Sigmoid colon (tissue), 7 donors: Measurements from ENCODE around the gene NOTCH1. TPM values are rescaled to one million over a fixed set of nuclear protein-coding genes. Genes with fewer than 3 reads are reported as not detected.

Source experiments
- DNase-seq: peaks from one replicate; pipeline ENCODE4 v3.0.0-alpha.2; 2019
- H3K27ac ChIP-seq, 4 donors: fragments of 200-600 bp; sonication (generic); one replicate each; pipeline ENCODE4 v1.5.1; 2016 to 2019; ENCODE audit warnings: mild to moderate bottlenecking in 1 of 4
- H3K27me3 ChIP-seq, 3 donors: fragments of 200-600 bp; sonication (generic); one replicate each; pipeline ENCODE4 v1.5.1; 2019; ENCODE audit warnings: mild to moderate bottlenecking in 1 of 3
- H3K36me3 ChIP-seq, 4 donors: fragments of 200-600 bp; sonication (generic); one replicate each; pipeline ENCODE4 v1.5.1; 2016 to 2019
- H3K4me1 ChIP-seq, 4 donors: fragments of 200-600 bp; sonication (generic); one replicate each; pipeline ENCODE4 v1.5.1; 2017 to 2019
- H3K4me3 ChIP-seq, 4 donors: fragments of 200-600 bp; sonication (generic); one replicate each; pipeline ENCODE4 v1.5.1; 2017 to 2019; ENCODE audit warnings: mild to moderate bottlenecking in 2 of 4, moderate library complexity in 1 of 4
- H3K9me3 ChIP-seq, 4 donors: fragments of 200-600 bp in 3 of 4; sonication (generic) in 3 of 4; one replicate each; pipeline versions ENCODE4 v1.5.1 to v1.6.1; 2013 to 2019
- CTCF ChIP-seq, 4 experiments: fragments of 450-650 bp in 3 of 4; fragments of 200-600 bp in 1 of 4; IDR thresholded peaks; one replicate each; pipeline ENCODE4 v1.5.1; 2016 to 2019; ENCODE audit warnings: antibody characterized with exemption in 4 of 4, mild to moderate bottlenecking in 3 of 4, moderate library complexity in 2 of 4
- EP300 ChIP-seq, 4 donors: sonication (generic); formaldehyde crosslinking; IDR thresholded peaks; one replicate each; pipeline ENCODE4 v1.6.1; 2017; ENCODE audit warnings: antibody characterized with exemption in 4 of 4
- POLR2A ChIP-seq, 2 donors: fragments of 450-650 bp; IDR thresholded peaks; one replicate each; pipeline ENCODE4 v1.6.1; 2016; ENCODE audit warnings: antibody characterized with exemption in 2 of 2, mild to moderate bottlenecking in 2 of 2, moderate library complexity in 2 of 2
- POLR2AphosphoS5 ChIP-seq, 4 donors: sonication (generic); formaldehyde crosslinking; IDR thresholded peaks; one replicate each; pipeline ENCODE4 v1.6.1; 2017; ENCODE audit warnings: antibody characterized with exemption in 4 of 4
- WGBS, 2 donors: extraction: QIAGEN DNeasy Blood & Tissue Kit; methylation state at CpG; one replicate each; pipeline ENCODE4 v1.1.7; 2013; 5-methylcytosine and 5-hydroxymethylcytosine counted together
- intact Hi-C: fragments of 100-400 bp; cut with DNase I; formaldehyde crosslinking; loops from one replicate; pipeline ENCODE4 v1.15.1; 2023
- polyA plus RNA-seq, 3 donors: library from polyadenylated mRNA; stranded (reverse); fragments of 200-250 nt; gene quantifications; one replicate each; pipeline ENCODE4 v1.2.3, GENCODE V29; 2013
- total RNA-seq, 4 donors: library from RNA; depleted of rRNA; stranded (reverse); fragments of >200 nt; gene quantifications; one replicate each; pipeline ENCODE4 v1.1.0, GENCODE V29; 2016
- donor health status: healthy with polysubstance abuse.
- donor health status: Bipolar disorder and iron deficiency.
- donor health status: healthy.

NOTCH1 gene
- total and polyA plus RNA-seq, 7 donors: 1.8 to 36.0 (median 30.7) TPM

DNA sequence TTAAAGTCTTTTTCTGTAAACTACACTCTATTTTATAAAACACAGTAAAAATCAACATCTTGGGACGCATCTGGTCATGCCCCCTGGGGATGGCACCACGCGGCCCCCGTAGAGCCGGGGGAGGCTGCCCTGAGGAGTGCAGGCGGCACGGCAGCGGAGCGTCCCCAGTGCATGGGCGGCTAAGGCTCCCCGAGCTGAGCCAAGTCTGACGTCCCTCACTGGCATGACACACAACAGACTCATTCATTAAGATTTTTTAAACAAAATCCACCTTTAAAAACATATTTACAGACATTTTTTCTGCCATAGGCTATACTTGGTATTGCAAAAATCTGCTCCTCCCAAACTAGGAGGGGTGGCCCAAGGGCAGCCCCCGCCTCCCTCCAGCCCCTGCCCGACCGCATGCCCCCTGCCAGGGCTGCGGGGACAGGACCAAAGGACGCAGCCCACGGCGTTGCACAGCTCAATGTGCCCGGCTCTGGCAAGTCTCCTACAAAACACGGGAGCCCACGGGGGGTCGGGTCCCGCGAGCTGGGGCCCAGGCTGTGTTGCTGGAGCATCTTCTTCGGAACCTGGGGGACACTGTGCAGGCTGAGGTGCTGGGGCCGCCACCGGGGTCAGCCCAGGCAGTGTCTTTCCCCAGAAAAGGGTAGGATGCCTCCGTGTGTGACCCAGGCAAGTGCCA, 51.2 kb downstream of the NOTCH1 start:
- 90 to 91% methylated on average over 29 of the region's 29 CpGs for WGBS, 2 donors
- DNase-seq: no peak
- intact Hi-C loops: loop anchor here (5.0 kb wide), 1 partner anchor 33 kb away; no protein-coding TSS in a partner anchor
- no peaks in the 10 kb centered on the region for H3K27me3 ChIP-seq
- peaks cover 30 to 50% (median 39%) of the 10 kb centered on the region in 4 donors for H3K36me3 ChIP-seq
- no peaks in the 10 kb centered on the region for H3K9me3 ChIP-seq
- no peak overlapping the region for H3K4me3 ChIP-seq
- peaks cover 0 to 27% (median 22%) of the 10 kb centered on the region in 4 donors for H3K4me1 ChIP-seq
- H3K27ac ChIP-seq: peak overlapping the region in 3 of 4 donors; percentile 54 to 61 (median 55)
- TF ChIP-seq CTCF (IDR thresholded peaks at IDR 0.05) (no peak), POLR2AphosphoS5 (IDR thresholded peaks at IDR 0.05) (peak in 1 of 4 donors; percentile 15)

DNA sequence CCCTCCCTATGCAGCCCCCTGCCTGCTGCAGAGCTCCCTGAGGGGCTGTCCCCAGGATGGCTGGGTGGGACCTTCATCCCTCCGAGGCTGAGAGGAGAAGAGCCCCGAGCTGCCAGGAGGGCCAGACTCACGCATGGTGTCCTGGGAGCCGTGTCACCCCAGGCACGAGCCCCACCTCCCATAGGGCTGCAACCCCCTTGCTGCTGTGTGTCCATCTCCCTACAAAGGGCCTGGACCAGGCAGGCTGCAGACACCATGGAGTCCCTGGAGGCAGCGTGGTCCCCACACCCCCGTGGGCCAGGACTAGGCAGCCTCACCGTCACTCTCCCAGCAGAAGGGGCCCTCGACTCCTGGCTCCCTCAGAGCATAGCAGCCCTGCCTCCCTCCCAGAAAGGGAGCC, 51.8 kb downstream of the NOTCH1 start:
- Histone ChIP-seq H3K4me1 (peaks cover 0 to 27% (median 22%) of the 10 kb centered on the region in 4 donors), H3K4me3 (no peak overlapping the region), H3K36me3 (peaks cover 24 to 44% (median 32%) of the 10 kb centered on the region in 4 donors), H3K27me3 (no peaks in the 10 kb centered on the region), H3K9me3 (no peaks in the 10 kb centered on the region), H3K27ac (peak overlapping the region; percentile 5 to 61 (median 54))
- WGBS, 2 donors: 76 to 80% methylated on average over 9 of the region's 9 CpGs
- no peak for DNase-seq
- TF ChIP-seq CTCF (IDR thresholded peaks at IDR 0.05) (no peak), POLR2AphosphoS5 (IDR thresholded peaks at IDR 0.05) (no peak), EP300 (IDR thresholded peaks at IDR 0.05) (no peak), POLR2A (IDR thresholded peaks at IDR 0.05) (no peak)
- intact Hi-C loops: loop anchor here (5.0 kb wide), 1 partner anchor 33 kb away; no protein-coding TSS in a partner anchor

DNA sequence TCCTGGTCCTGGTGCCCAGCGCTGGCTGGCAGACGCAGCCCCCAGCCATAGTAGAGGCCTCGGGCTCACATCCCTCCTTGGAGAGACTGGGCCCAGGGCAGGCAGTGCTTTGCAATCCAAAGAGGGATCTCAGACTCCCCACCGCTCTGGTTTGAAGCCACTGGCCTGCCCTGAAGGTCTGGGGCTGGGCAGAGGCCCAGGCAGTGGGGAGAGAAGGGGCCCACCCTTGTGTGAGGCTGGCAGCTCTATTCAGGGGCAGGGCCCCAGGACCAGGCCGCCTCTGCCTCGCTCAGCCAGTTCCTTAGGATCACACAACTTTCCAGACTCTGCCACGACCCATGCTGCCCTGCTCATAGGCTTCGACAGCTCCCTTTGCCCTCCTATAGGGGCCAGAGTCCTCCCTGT, 52.3 kb downstream of the NOTCH1 start:
- Histone ChIP-seq H3K4me3 (no peak overlapping the region), H3K4me1 (peaks cover 0 to 30% (median 22%) of the 10 kb centered on the region in 4 donors), H3K9me3 (no peaks in the 10 kb centered on the region), H3K27ac (peak overlapping the region; percentile 5 to 61 (median 54)), H3K36me3 (peaks cover 19 to 39% (median 28%) of the 10 kb centered on the region in 4 donors), H3K27me3 (no peaks in the 10 kb centered on the region)
- DNase-seq: no peak
- intact Hi-C loops: loop anchor here (5.0 kb wide), 1 partner anchor 34 kb away; no protein-coding TSS in a partner anchor
- WGBS, 2 donors: 83 to 87% methylated on average over 8 of the region's 8 CpGs
- no peak for TF ChIP-seq POLR2AphosphoS5 (IDR thresholded peaks at IDR 0.05)
- TF ChIP-seq EP300 (IDR thresholded peaks at IDR 0.05): no peak
- no peak for TF ChIP-seq POLR2A (IDR thresholded peaks at IDR 0.05)
- TF ChIP-seq CTCF (IDR thresholded peaks at IDR 0.05): no peak

DNA sequence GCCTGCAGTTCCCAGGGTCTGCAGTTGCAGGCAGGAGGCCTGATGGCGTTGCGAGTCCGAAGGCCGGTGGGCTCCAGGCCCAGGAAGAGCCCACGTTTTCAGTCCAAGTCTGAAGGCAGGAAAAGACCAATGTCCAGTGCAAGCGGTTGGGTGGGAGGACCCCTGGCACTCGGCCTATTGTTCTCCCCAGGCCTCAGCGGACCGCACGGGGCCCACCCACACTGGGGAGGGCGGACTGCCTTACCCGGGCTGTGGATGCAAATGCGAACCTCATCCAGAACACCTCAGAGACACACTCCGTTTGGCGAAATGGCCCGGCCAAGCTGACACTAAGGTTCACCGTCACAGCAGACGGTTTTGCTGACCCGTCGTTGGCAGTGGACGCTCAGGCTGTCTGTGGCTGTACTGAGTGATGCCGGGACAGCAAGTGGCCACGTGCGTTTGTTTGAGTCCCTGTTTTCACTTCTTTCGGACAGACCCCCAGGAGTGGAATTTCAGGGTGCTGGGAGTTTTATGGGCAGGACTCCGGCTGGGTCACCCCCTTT, 52.8 kb downstream of the NOTCH1 start:
- no peak for DNase-seq
- Histone ChIP-seq H3K36me3 (peaks cover 14 to 34% (median 24%) of the 10 kb centered on the region in 4 donors), H3K4me3 (no peak overlapping the region), H3K9me3 (no peaks in the 10 kb centered on the region), H3K27ac (peak overlapping the region in 3 of 4 donors; percentile 54 to 61 (median 55)), H3K4me1 (peaks cover 0 to 33% (median 22%) of the 10 kb centered on the region in 4 donors), H3K27me3 (no peaks in the 10 kb centered on the region)
- intact Hi-C loops: loop anchor here (5.0 kb wide), 1 partner anchor 34 kb away; no protein-coding TSS in a partner anchor
- WGBS, 2 donors: 81 to 82% methylated on average over 26 of the region's 26 CpGs
- TF ChIP-seq POLR2AphosphoS5 (IDR thresholded peaks at IDR 0.05) (peak in 1 of 4 donors; percentile 26), POLR2A (IDR thresholded peaks at IDR 0.05) (no peak)

DNA sequence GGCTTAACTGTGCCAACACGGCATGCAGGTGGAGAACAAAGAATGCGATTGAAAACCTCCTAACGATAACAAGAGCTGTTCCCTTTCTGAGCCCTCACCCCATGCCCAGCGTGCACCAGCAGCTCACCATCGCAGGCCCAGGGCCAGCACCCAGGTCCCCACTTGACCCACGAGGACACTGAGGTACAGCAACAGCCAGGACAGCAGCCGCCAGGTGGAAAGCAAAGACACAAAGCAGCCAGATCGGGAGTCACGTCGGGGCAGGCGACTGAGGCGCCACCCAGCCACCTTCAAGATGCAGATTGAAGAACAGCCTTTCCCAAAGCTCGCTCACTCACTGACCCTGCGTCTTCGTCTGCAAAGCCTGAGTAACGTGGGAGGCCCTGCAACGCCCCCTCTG, 56.1 kb downstream of the NOTCH1 start:
- H3K4me1 ChIP-seq: peaks cover 0 to 28% (median 20%) of the 10 kb centered on the region in 4 donors
- intact Hi-C loops: loop anchor here (5.0 kb wide), 3 partner anchors 38 to 203 kb away; no protein-coding TSS in a partner anchor
- DNase-seq: no peak
- 51 to 83% methylated on average over 17 of the region's 17 CpGs for WGBS, 2 donors
- no peaks in the 10 kb centered on the region for H3K27me3 ChIP-seq
- H3K27ac ChIP-seq: no peak overlapping the region
- H3K36me3 ChIP-seq: peaks cover 0 to under 1% (median 0%) of the 10 kb centered on the region in 4 donors
- TF ChIP-seq POLR2AphosphoS5 (IDR thresholded peaks at IDR 0.05) (no peak), POLR2A (IDR thresholded peaks at IDR 0.05) (no peak), EP300 (IDR thresholded peaks at IDR 0.05) (no peak), CTCF (IDR thresholded peaks at IDR 0.05) (no peak)
- H3K4me3 ChIP-seq: no peak overlapping the region
- no peaks in the 10 kb centered on the region for H3K9me3 ChIP-seq
